Liver (tissue), 3 donors: ENCODE data around the gene CHN2.

Experiments used
- GABPA ChIP-seq, 2 donors: IDR thresholded peaks in 1 of 2; conservative IDR thresholded peaks in 1 of 2; 2 replicates each; pipeline ENCODE4 v1.6.1; 2016; ENCODE audit warnings: antibody characterized with exemption in 2 of 2, mild to moderate bottlenecking in 1 of 2, moderate library complexity in 1 of 2
- NR2F2 ChIP-seq: IDR thresholded peaks from 2 replicates; pipeline ENCODE4 v1.6.1; 2016; ENCODE audit warnings: antibody characterized with exemption
- RAD21 ChIP-seq, 2 donors: IDR thresholded peaks; 2 replicates each; pipeline ENCODE4 v1.6.1; 2016; ENCODE audit warnings: antibody characterized with exemption in 2 of 2, mild to moderate bottlenecking in 2 of 2
- RXRA ChIP-seq, 2 donors: IDR thresholded peaks; 2 replicates each; pipeline ENCODE4 v1.6.1; 2017 to 2018; ENCODE audit warnings: antibody characterized with exemption in 2 of 2, mild to moderate bottlenecking in 1 of 2
- SP1 ChIP-seq: IDR thresholded peaks from 2 replicates; pipeline ENCODE4 v1.6.1; 2018; ENCODE audit warnings: antibody characterized with exemption, mild to moderate bottlenecking
- TF ChIP-seq, protein P1 (sequence below): fragments of 150-350 bp; IDR thresholded peaks from 2 replicates; pipeline ENCODE4 v1.5.1; 2017; ENCODE audit warnings: improper control_type of control experiment, low read depth, low read length; ENCODE audit not compliant: missing input control
- TF ChIP-seq, protein P2 (sequence below): IDR thresholded peaks from 2 replicates; pipeline ENCODE4 v1.6.1; 2016; ENCODE audit warnings: antibody characterized with exemption
- donor health status: healthy.
- donor health status: healthy.

DNA sequence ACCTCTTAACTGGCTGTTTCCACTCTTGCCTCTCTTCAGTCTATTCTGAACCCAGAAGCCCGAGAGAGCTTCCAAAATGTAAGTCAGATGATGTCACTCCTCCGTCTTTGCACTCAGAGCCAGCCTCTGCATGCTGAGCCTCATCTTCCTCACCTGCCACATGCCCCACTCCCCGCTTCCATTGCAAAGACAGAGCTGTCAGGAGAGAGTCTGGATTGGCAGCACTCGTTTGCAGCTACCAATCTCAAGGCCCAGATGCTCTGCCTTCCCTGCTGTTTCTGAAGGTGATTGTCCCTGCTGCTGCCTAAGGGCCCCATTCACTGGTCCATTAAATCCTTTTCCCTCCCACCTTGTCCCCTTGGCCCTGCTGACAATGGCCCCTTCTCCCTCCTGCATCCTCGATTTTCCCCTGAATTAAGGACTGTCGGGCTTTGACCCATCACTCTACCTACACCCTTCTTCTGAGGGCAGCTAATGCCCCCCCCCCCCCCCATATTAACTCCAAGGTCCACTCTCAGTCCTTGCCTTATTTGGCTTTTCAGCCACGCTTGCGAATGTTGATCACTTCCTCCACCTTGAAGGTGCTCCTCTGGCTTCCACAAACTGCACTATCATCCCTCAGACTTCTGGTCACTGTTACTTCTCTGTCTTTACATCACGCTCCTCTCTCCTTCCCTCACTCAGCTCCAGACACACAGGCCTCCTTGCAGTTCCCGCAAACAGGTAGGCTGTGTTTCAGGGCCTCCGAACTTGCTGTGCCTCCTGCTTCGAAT lies 98.5 kb downstream of the CHN2 start:
- no peak for TF ChIP-seq NR2F2
- TF ChIP-seq, protein P1, sequence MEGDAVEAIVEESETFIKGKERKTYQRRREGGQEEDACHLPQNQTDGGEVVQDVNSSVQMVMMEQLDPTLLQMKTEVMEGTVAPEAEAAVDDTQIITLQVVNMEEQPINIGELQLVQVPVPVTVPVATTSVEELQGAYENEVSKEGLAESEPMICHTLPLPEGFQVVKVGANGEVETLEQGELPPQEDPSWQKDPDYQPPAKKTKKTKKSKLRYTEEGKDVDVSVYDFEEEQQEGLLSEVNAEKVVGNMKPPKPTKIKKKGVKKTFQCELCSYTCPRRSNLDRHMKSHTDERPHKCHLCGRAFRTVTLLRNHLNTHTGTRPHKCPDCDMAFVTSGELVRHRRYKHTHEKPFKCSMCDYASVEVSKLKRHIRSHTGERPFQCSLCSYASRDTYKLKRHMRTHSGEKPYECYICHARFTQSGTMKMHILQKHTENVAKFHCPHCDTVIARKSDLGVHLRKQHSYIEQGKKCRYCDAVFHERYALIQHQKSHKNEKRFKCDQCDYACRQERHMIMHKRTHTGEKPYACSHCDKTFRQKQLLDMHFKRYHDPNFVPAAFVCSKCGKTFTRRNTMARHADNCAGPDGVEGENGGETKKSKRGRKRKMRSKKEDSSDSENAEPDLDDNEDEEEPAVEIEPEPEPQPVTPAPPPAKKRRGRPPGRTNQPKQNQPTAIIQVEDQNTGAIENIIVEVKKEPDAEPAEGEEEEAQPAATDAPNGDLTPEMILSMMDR: no peak
- TF ChIP-seq SP1: no peak
- no peak for TF ChIP-seq RAD21 (IDR thresholded peaks at IDR 0.05)
- no peak for TF ChIP-seq RXRA (IDR thresholded peaks at IDR 0.05)
- TF ChIP-seq GABPA (IDR thresholded peaks at IDR 0.05 in 1 of 2, conservative IDR thresholded peaks at IDR 0.05 in 1 of 2): no peak
- TF ChIP-seq, protein P2, sequence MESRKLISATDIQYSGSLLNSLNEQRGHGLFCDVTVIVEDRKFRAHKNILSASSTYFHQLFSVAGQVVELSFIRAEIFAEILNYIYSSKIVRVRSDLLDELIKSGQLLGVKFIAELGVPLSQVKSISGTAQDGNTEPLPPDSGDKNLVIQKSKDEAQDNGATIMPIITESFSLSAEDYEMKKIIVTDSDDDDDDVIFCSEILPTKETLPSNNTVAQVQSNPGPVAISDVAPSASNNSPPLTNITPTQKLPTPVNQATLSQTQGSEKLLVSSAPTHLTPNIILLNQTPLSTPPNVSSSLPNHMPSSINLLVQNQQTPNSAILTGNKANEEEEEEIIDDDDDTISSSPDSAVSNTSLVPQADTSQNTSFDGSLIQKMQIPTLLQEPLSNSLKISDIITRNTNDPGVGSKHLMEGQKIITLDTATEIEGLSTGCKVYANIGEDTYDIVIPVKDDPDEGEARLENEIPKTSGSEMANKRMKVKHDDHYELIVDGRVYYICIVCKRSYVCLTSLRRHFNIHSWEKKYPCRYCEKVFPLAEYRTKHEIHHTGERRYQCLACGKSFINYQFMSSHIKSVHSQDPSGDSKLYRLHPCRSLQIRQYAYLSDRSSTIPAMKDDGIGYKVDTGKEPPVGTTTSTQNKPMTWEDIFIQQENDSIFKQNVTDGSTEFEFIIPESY: no peak
